H54 (cell line): Measurements from ENCODE around the gene RNU6-8.

Experiments used
- DNase-seq: peaks from one replicate; pipeline ENCODE4 v3.0.0; 2011; ENCODE audit warnings: low spot score, mixed read lengths; ENCODE audit not compliant: insufficient read length
- FAIRE-seq: peaks from 3 replicates; lab custom pipeline; 2011; peaks lifted over from hg19 to GRCh38; lab: Jason Lieb, UNC
- POLR2A ChIP-seq: IDR thresholded peaks from 2 replicates; pipeline ENCODE4 v1.6.1; 2011; ENCODE audit warnings: low read depth, mild to moderate bottlenecking, low read length

RNU6-8 gene

DNA sequence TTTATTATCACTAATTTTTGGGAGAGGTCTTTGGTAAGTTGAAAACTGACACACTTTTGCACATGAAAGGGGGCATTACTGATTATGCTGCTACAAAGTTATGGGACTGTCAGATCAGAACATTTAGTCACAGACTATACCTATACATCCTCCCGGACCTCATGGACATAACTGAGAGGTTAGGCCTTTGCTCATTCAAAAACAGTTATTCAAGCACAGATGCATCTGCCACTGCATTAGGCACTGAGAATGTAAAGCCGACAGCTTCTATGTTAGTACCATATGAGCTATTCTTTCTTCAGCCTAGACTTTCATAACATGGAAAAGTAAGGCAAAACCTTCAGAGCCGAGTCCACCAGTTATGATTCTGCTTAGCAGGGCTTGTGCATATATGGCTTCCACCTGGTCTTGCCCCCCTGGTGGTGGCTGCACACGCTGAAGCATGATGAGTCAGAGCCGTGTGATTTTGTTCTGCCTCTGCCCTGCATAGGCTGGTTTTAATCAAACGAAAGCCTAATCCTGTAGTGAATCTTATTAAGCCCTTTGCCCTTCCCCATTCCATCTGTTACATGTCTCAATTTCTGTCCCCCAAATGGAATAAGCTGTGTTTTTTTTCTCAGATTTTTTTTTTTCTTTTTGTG, 21.8 kb upstream of the RNU6-8 start:
- DNase-seq (no peak), FAIRE-seq (peak; percentile 93)
- TF ChIP-seq POLR2A = no peak

DNA sequence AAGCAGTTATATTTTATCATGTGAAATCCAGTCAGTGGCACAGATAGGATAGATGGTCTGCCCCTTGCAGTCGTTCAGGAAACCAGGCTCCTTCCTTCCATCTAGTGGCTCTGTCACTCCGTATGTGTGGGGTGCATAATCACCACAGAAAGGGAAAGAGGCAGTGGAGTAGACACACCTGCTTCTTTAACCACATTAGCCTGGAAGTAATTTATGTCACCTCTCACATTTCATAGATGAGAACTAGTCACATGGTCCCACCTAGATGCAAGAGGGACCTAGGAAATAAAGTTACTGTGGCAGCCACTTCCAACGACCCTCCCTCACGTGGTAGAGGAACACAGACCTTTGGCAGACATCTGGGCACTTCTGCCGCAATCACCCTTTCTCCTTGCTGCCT, 14.2 kb upstream of the RNU6-8 start:
- DNase-seq (no peak), FAIRE-seq (no peak)
- TF ChIP-seq POLR2A = no peak

GRCh38 chr14:32212833-32213232, 9.8 kb upstream of the RNU6-8 start:
- FAIRE-seq (no peak), DNase-seq (no peak)
- TF ChIP-seq POLR2A = no peak

DNA sequence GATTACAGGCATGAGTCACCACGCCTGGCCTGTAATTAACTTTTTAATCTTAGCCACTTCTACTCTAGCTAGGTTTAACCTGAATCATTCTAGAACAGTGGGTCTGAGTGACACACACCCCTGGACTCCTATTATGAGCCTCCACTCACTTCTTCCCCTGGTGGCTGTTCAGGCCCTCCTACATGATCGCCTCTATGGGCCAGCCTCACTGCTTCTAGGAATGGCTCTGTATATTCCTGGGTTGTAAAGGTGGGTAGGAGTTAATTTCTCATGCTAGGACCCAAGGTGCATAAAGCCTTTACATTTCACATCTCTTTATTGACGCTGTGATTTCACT, 8.0 kb upstream of the RNU6-8 start:
- no peak for FAIRE-seq
- DNase-seq = no peak
- TF ChIP-seq POLR2A = no peak

GRCh38 chr14:32209471-32209870, 6.4 kb upstream of the RNU6-8 start:
- DNase-seq (no peak), FAIRE-seq (no peak)
- no peak for TF ChIP-seq POLR2A

GRCh38 chr14:32208490-32208889, 5.4 kb upstream of the RNU6-8 start:
- DNase-seq (no peak), FAIRE-seq (no peak)
- no peak for TF ChIP-seq POLR2A

DNA sequence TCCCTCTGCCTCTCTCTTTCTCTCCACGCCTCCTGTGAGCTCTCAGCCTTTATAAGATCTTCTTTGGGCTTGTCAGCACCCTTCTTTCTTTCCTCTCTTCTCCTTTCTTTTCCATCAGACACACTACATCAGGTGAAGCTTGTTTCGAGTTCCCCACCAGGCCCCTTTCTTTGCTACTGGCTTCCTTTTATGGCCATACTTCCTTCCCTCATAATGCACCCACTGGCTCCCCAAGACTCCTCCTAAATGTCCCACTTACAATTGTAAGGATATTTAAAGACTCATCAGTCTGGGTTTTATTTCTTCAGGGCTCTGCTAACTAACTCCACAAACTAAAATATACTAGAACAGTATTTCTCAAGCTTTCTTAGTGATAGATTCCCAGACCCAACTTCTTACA, 3.5 kb upstream of the RNU6-8 start:
- no peak for TF ChIP-seq POLR2A
- DNase-seq (no peak), FAIRE-seq (no peak)

- DNase-seq (no peak), FAIRE-seq (no peak)
- TF ChIP-seq POLR2A = no peak
These were observed 2.9 kb upstream of the RNU6-8 start for GRCh38 chr14:32205984-32206383.

- FAIRE-seq (no peak), DNase-seq (no peak)
- TF ChIP-seq POLR2A = no peak
These were observed 2.5 kb upstream of the RNU6-8 start for GRCh38 chr14:32205554-32205953.

DNA sequence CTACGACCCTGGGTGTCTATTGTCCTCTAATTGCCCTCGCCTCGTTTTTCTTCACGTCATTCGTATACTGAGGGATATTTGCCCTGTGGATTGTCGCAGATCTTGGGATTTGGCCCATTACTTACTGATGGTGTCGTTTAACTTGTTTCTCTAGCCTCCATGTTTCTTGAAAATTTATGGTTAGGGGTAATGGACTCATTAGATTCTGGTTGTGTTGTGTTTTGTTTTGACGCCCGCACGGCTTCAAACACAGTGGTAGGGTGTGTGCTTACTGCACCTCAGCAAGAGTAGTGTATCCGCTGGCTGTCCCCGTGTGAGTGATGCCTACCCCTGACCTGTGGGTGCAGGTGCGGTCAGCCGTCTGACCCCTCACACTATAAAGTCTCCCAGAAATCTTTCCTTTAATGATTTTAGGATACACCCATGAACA, 874 bp upstream of the RNU6-8 start:
- FAIRE-seq (no peak), DNase-seq (no peak)
- TF ChIP-seq POLR2A = no peak

GRCh38 chr14:32202491-32202997, 525 bp downstream of the RNU6-8 start:
- no peak for TF ChIP-seq POLR2A
- no peak for FAIRE-seq
- DNase-seq = no peak

DNA sequence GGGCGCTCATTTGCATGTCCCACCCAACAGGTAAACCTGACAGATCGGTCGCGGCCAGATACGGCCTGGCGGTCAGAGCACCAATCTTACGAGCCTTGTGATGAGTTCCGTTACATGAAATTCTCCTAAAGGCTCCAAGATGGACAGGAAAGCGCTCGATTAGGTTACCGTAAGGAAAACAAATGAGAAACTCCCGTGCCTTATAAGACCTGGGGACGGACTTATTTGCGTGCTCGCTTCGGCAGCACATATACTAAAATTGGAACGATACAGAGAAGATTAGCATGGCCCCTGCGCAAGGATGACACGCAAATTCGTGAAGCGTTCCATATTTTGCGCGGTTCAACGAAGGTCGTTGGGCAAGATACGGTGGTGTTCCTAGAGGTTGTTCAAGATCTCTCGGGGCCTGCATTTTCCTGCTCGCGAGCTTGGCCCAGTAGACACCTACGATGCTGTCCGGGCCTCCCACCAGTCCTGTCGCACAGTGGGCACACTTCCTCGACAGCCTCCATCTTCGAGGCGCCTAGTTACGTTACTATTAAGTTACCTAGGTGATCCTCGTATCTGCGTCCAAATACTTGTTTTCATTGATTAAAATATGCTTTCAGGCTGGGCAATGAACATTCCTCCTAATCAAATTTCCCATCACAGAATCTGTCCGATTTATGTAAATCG, 1.1 kb downstream of the RNU6-8 start, which contains the start of gene RNU6-7:
RNU6-7 (plus strand) TSS at position 230 of the 675 bp plus-strand sequence.
- DNase-seq = no peak
- no peak for TF ChIP-seq POLR2A
- no peak for FAIRE-seq

DNA sequence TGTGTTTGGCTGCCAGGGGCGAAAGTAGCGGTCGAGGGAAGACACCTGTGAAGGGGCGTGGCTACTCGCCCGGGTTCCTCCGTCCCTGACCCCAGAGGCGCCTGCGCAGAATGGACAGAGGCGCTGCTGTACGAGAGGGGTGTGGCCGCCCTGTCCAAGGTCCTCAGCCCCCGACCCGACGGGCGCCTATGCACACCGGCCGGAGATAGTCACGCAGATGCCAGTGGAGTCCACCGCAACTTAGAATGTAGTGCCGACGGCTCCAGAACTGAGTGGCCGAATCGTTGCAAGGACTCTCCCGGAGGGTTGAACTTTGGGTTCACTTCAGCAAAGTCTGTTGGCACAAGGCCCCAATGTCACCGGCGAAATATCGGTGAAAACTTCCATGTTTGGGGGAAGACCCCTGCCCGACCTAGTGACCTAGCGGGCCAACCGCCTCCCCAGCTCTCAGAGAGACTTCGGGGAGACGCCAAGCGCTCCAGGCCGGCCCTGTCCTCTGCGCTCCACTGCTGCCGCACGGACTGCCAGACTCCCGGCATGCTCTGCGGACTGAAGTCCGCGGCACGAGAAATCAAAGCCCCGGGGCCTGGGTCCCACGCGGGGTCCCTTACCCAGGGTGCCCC, 1.8 kb downstream of the RNU6-8 start:
- no peak for TF ChIP-seq POLR2A
- DNase-seq = peak; percentile 40
- peak; percentile 79 for FAIRE-seq
